ENCODE data around the gene HIVEP2. TPM values are rescaled to one million over a fixed set of nuclear protein-coding genes. Genes with fewer than 3 reads are reported as not detected.

Gene HIVEP2
- total and polyA plus RNA-seq, 2 experiments from 2014 or later = 8.3 to 21.0 TPM

DNA sequence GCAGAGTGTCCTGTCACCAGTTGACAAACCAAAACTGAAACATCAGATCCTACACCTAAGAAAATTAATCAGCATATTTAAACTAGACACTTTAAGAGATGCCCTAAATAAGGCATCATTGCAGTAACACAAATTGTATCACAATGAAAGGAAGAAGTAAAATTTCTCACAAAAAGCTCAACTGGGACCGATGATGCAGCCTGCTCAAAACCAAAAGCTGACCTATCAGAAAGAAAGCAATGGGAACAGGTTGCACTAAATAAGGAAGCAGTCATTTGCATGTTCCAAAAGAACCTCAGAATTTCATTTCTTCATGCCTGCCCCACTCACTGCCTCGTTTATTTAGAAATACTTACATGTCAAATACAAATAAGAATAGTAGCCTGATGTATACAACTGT is 12.1 kb downstream of the HIVEP2 start:
- no peaks in the 10 kb centered on the region; the same call in 1 of the 2 replicates for H4K20me1 ChIP-seq (ENCODE audit: insufficient read depth)
- H3K4me3 ChIP-seq = no peak overlapping the region
- peaks cover 100% of the 10 kb centered on the region for H3K79me2 ChIP-seq (ENCODE audit: insufficient read depth)
- TF ChIP-seq EZH2 (IDR thresholded peaks at IDR 0.05; ENCODE audit: insufficient read depth, poor library complexity, severe bottlenecking) (no peak), EZH2phosphoT487 (IDR thresholded peaks at IDR 0.05; ENCODE audit: insufficient read depth, low read depth) (no peak)
- H3F3A ChIP-seq (ENCODE audit: insufficient read depth) = peaks cover 44% of the 10 kb centered on the region
- in situ Hi-C loops (cut with MboI) = no loop called here
- H3K27ac ChIP-seq = no peak overlapping the region
- no peak overlapping the region; the same call in 1 of the 2 replicates for H3K9ac ChIP-seq
- no peaks in the 10 kb centered on the region for H3K27me3 ChIP-seq (replicated peaks; ENCODE audit: insufficient read depth)
- peaks cover 51% of the 10 kb centered on the region for H3K4me1 ChIP-seq (ENCODE audit: insufficient read depth)
- WGBS, 2 experiments (ENCODE audit: low coverage in 1 of 2, low lambda C conversion rate in 2 of 2, missing lambda C conversion rate in 2 of 2) = 78 to 82% methylated on average over 2 of the region's 2 CpGs
- no peaks in the 10 kb centered on the region for H3K9me2 ChIP-seq (ENCODE audit: insufficient read depth)
- DNase-seq = no peak
- no peak overlapping the region for H3K4me2 ChIP-seq (ENCODE audit: unreplicated experiment)
- no peak overlapping the region for H2AFZ ChIP-seq
- H3K9me3 ChIP-seq (ENCODE audit: low read depth) = no peaks in the 10 kb centered on the region
- H3K36me3 ChIP-seq (ENCODE audit: low read depth) = no peaks in the 10 kb centered on the region

DNA sequence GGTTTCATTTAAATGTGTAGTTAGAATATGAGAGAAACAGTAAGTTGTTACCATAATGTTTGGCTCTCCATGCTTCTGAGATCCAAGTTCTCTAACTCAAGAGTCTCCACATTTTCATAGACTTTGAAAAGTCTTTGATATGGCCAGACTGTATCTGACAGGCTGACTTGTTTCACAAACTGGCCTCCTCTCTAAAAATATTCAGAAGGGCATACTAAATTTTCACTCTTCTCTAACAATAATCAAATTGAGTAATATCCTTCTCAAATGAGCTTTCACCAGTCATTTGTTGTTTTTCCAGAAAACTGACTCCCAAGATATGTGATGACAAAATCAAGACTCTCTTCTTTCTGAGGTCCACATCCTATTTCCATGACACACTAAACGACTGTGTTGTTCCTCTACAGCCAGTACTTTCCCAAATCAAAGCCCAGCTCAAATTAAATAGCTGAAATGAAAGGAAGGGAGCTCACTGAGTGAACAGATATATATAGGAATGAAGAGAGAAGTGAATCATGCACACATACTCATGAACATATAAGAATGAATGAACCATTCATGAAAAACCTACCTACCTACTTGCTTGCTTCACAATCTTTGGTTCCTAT is 15.1 kb downstream of the HIVEP2 start:
- H3K27ac ChIP-seq = peak overlapping the region; percentile 69
- peak; percentile 75 for DNase-seq

DNA sequence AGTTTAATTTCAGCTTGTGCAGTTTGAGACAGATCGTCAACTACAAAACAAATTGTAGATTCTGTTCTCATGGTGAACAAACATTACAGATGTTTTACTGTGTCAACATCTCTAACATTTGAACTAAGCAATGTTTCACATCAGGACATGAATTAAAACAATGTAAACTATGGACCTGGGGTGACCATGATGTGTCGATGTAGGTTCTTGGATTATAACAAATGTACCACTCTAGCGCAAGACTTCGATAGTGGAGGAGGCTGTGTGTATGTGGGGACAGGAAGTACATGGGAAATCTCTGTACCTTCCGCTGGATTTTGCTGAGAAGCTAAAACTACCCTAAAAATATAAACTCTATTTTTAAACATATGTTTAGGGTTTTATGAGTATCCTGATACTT is 17.1 kb downstream of the HIVEP2 start:
- no peaks in the 10 kb centered on the region for H3K36me3 ChIP-seq (ENCODE audit: low read depth)
- peaks cover 49% of the 10 kb centered on the region for H3F3A ChIP-seq (ENCODE audit: insufficient read depth)
- H3K27ac ChIP-seq = peak overlapping the region; percentile 91
- no peaks in the 10 kb centered on the region for H4K20me1 ChIP-seq (ENCODE audit: insufficient read depth)
- 86 to 91% methylated on average over 5 of the region's 5 CpGs for WGBS, 2 experiments (ENCODE audit: low coverage in 1 of 2, low lambda C conversion rate in 2 of 2, missing lambda C conversion rate in 2 of 2)
- H3K79me2 ChIP-seq (ENCODE audit: insufficient read depth) = peaks cover 98% of the 10 kb centered on the region
- H2AFZ ChIP-seq = no peak overlapping the region
- peaks cover 58% of the 10 kb centered on the region for H3K4me1 ChIP-seq (ENCODE audit: insufficient read depth)
- in situ Hi-C loops (cut with MboI) = no loop called here
- peak overlapping the region; percentile 77 for H3K4me3 ChIP-seq
- H3K9me2 ChIP-seq (ENCODE audit: insufficient read depth) = no peaks in the 10 kb centered on the region
- H3K9me3 ChIP-seq (ENCODE audit: low read depth) = no peaks in the 10 kb centered on the region
- no peaks in the 10 kb centered on the region for H3K27me3 ChIP-seq (replicated peaks; ENCODE audit: insufficient read depth)
- peak overlapping the region; percentile 95 for H3K4me2 ChIP-seq (ENCODE audit: unreplicated experiment)
- peak overlapping the region; percentile 93 for H3K9ac ChIP-seq
- TF ChIP-seq EZH2 (IDR thresholded peaks at IDR 0.05; ENCODE audit: insufficient read depth, poor library complexity, severe bottlenecking) = no peak
- no peak for TF ChIP-seq EZH2phosphoT487 (IDR thresholded peaks at IDR 0.05; ENCODE audit: insufficient read depth, low read depth)
- no peak for DNase-seq

More for the DNA sequence above, 15.1 kb downstream of the HIVEP2 start:
- Histone ChIP-seq H3F3A (ENCODE audit: insufficient read depth) (peaks cover 64% of the 10 kb centered on the region), H3K27me3 (replicated peaks; ENCODE audit: insufficient read depth) (no peaks in the 10 kb centered on the region), H4K20me1 (ENCODE audit: insufficient read depth) (no peaks in the 10 kb centered on the region; the same call in 1 of the 2 replicates), H3K9me3 (ENCODE audit: low read depth) (no peaks in the 10 kb centered on the region), H3K9me2 (ENCODE audit: insufficient read depth) (no peaks in the 10 kb centered on the region), H3K4me3 (peak overlapping the region; percentile 27), H3K4me1 (ENCODE audit: insufficient read depth) (peaks cover 71% of the 10 kb centered on the region), H3K36me3 (ENCODE audit: low read depth) (no peaks in the 10 kb centered on the region), H3K4me2 (ENCODE audit: unreplicated experiment) (peak overlapping the region; percentile 95), H2AFZ (no peak overlapping the region), H3K79me2 (ENCODE audit: insufficient read depth) (peaks cover 98% of the 10 kb centered on the region), H3K9ac (peak overlapping the region; percentile 41)
- TF ChIP-seq EZH2 (IDR thresholded peaks at IDR 0.05; ENCODE audit: insufficient read depth, poor library complexity, severe bottlenecking) = no peak
- no peak for TF ChIP-seq EZH2phosphoT487 (IDR thresholded peaks at IDR 0.05; ENCODE audit: insufficient read depth, low read depth)
- WGBS, 2 experiments (ENCODE audit: low coverage in 1 of 2, low lambda C conversion rate in 2 of 2, missing lambda C conversion rate in 2 of 2) = 24 to 25% methylated on average over 1 of the region's 1 CpG
- in situ Hi-C loops (cut with MboI) = no loop called here

DNA sequence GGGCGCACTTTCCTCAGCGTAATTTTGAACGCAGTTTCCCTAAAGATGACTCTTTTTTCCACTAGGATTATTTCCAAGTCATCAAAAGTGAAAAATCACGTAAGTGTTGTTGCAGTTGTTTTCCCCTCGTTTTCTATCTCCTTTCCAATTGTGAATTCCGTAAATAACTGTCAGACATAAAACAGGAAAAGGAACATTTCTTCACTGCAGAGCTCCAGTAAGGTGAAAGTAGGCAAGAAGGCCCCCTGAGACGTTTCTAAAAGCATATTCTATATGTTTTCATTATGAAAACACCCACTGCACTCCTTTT is 17.8 kb downstream of the HIVEP2 start:
- H2AFZ ChIP-seq = peak overlapping the region; percentile 50
- no peak for DNase-seq
- in situ Hi-C loops (cut with MboI) = no loop called here

More for the DNA sequence above, 17.8 kb downstream of the HIVEP2 start:
- peak overlapping the region; percentile 93 for H3K9ac ChIP-seq
- no peaks in the 10 kb centered on the region for H3K36me3 ChIP-seq (ENCODE audit: low read depth)
- H3K9me3 ChIP-seq (ENCODE audit: low read depth) = no peaks in the 10 kb centered on the region
- no peaks in the 10 kb centered on the region for H4K20me1 ChIP-seq (ENCODE audit: insufficient read depth)
- TF ChIP-seq EZH2 (IDR thresholded peaks at IDR 0.05; ENCODE audit: insufficient read depth, poor library complexity, severe bottlenecking) = no peak
- TF ChIP-seq EZH2phosphoT487 (IDR thresholded peaks at IDR 0.05; ENCODE audit: insufficient read depth, low read depth) = no peak
- 1% methylated on average over 7 of the region's 7 CpGs for WGBS, 2 experiments (ENCODE audit: low coverage in 1 of 2, low lambda C conversion rate in 2 of 2, missing lambda C conversion rate in 2 of 2)
- peaks cover 98% of the 10 kb centered on the region for H3K79me2 ChIP-seq (ENCODE audit: insufficient read depth)
- peak overlapping the region; percentile 95 for H3K4me2 ChIP-seq (ENCODE audit: unreplicated experiment)
- peaks cover 51% of the 10 kb centered on the region for H3K4me1 ChIP-seq (ENCODE audit: insufficient read depth)
- H3K9me2 ChIP-seq (ENCODE audit: insufficient read depth) = no peaks in the 10 kb centered on the region
- H3F3A ChIP-seq (ENCODE audit: insufficient read depth) = peaks cover 49% of the 10 kb centered on the region
- H3K4me3 ChIP-seq = peak overlapping the region; percentile 77
- no peaks in the 10 kb centered on the region for H3K27me3 ChIP-seq (replicated peaks; ENCODE audit: insufficient read depth)
- peak overlapping the region; percentile 91 for H3K27ac ChIP-seq
